ENCODE measurements around the gene CAV1. TPM values are rescaled to one million over a fixed set of nuclear protein-coding genes. Genes with fewer than 3 reads are reported as not detected.
A peak's percentile ranks its signal among the peaks of the same experiment; 100 is the strongest.

CAV1 gene
- total RNA-seq, 2 experiments from 2014 or later: 0.13 to 0.38 TPM

GRCh38 chr7:116526897-116527296 is 2.1 kb downstream of the CAV1 start:
- DNase-seq: no peak
- Mint-ChIP-seq H3K4me1 (peaks cover 25% of the 10 kb centered on the region), H3K4me3 (peak overlapping the region; percentile 75), H3K27ac (no peak overlapping the region), H3K27me3 (peaks cover 73% of the 10 kb centered on the region), H3K9me3 (no peaks in the 10 kb centered on the region), H3K36me3 (ENCODE audit: low read depth) (no peaks in the 10 kb centered on the region)
- ChIA-PET CTCF (interaction anchor here (0.7 to 3.0 kb wide), 25 partner anchors 12 to 393 kb away, joined by 3 to 16 read pairs (median 5); partner anchors contain the start of gene TES), POLR2A (interaction anchor here (1.2 kb wide), 1 partner anchor 317 kb away, joined by 3 read pairs; the partner anchor contains the start of gene TES)

- ChIA-PET CTCF (interaction anchor here (1.0 to 3.0 kb wide), 6 partner anchors 16 to 354 kb away, joined by 3 to 16 read pairs (median 4); no protein-coding TSS in a partner anchor), POLR2A (no interaction called here)
- Mint-ChIP-seq H3K36me3 (ENCODE audit: low read depth) (no peaks in the 10 kb centered on the region), H3K9me3 (no peaks in the 10 kb centered on the region), H3K27me3 (peaks cover 72% of the 10 kb centered on the region), H3K4me1 (peaks cover 25% of the 10 kb centered on the region), H3K4me3 (no peak overlapping the region), H3K27ac (no peak overlapping the region)
- no peak for DNase-seq
Observed at GRCh38 chr7:116527521-116527920, 2.7 kb downstream of the CAV1 start.

GRCh38 chr7:116528008-116528789 is 3.4 kb downstream of the CAV1 start:
- no peaks in the 10 kb centered on the region for H3K9me3 Mint-ChIP-seq
- no peak overlapping the region for H3K27ac Mint-ChIP-seq
- no peaks in the 10 kb centered on the region for H3K36me3 Mint-ChIP-seq (ENCODE audit: low read depth)
- ChIA-PET POLR2A (no interaction called here), CTCF (interaction anchor here (1.1 to 3.0 kb wide), 2 partner anchors 26 to 355 kb away, joined by 3 to 16 read pairs; no protein-coding TSS in a partner anchor)
- no peak for DNase-seq
- peaks cover 69% of the 10 kb centered on the region for H3K27me3 Mint-ChIP-seq
- H3K4me3 Mint-ChIP-seq: no peak overlapping the region
- H3K4me1 Mint-ChIP-seq: peaks cover 25% of the 10 kb centered on the region

GRCh38 chr7:116529250-116529649 is 4.4 kb downstream of the CAV1 start:
- Mint-ChIP-seq H3K27me3 (peaks cover 58% of the 10 kb centered on the region), H3K36me3 (ENCODE audit: low read depth) (no peaks in the 10 kb centered on the region), H3K27ac (no peak overlapping the region), H3K4me1 (peaks cover 23% of the 10 kb centered on the region), H3K9me3 (no peaks in the 10 kb centered on the region), H3K4me3 (no peak overlapping the region)
- POLR2A ChIA-PET: no interaction called here
- no peak for DNase-seq
- CTCF ChIA-PET: no interaction called here

GRCh38 chr7:116530107-116530820 is 5.4 kb downstream of the CAV1 start:
- CTCF ChIA-PET: no interaction called here
- POLR2A ChIA-PET: no interaction called here
- Mint-ChIP-seq H3K4me3 (no peak overlapping the region), H3K36me3 (ENCODE audit: low read depth) (no peaks in the 10 kb centered on the region), H3K4me1 (peaks cover 14% of the 10 kb centered on the region), H3K9me3 (no peaks in the 10 kb centered on the region), H3K27me3 (peaks cover 49% of the 10 kb centered on the region), H3K27ac (no peak overlapping the region)
- no peak for DNase-seq

GRCh38 chr7:116532102-116532688 is 7.4 kb downstream of the CAV1 start:
- Mint-ChIP-seq H3K4me3 (no peak overlapping the region), H3K27me3 (peaks cover 32% of the 10 kb centered on the region), H3K27ac (no peak overlapping the region), H3K4me1 (no peaks in the 10 kb centered on the region), H3K9me3 (no peaks in the 10 kb centered on the region), H3K36me3 (ENCODE audit: low read depth) (no peaks in the 10 kb centered on the region)
- POLR2A ChIA-PET: no interaction called here
- CTCF ChIA-PET: no interaction called here
- DNase-seq: no peak

GRCh38 chr7:116534790-116535189 is 10.0 kb downstream of the CAV1 start:
- DNase-seq: no peak
- CTCF ChIA-PET: no interaction called here
- Mint-ChIP-seq H3K36me3 (ENCODE audit: low read depth) (no peaks in the 10 kb centered on the region), H3K4me3 (no peak overlapping the region), H3K27ac (no peak overlapping the region), H3K4me1 (no peaks in the 10 kb centered on the region), H3K9me3 (no peaks in the 10 kb centered on the region), H3K27me3 (peaks cover 22% of the 10 kb centered on the region)
- POLR2A ChIA-PET: no interaction called here

GRCh38 chr7:116535416-116535815 is 10.6 kb downstream of the CAV1 start:
- Mint-ChIP-seq H3K36me3 (ENCODE audit: low read depth) (no peaks in the 10 kb centered on the region), H3K4me3 (no peak overlapping the region), H3K27ac (no peak overlapping the region), H3K27me3 (peaks cover 20% of the 10 kb centered on the region), H3K9me3 (no peaks in the 10 kb centered on the region), H3K4me1 (no peaks in the 10 kb centered on the region)
- no peak for DNase-seq
- ChIA-PET POLR2A (no interaction called here), CTCF (interaction anchor here (1.1 kb wide), 1 partner anchor 9 kb away, joined by 3 read pairs; no protein-coding TSS in a partner anchor)

GRCh38 chr7:116538138-116538537 is 13.3 kb downstream of the CAV1 start:
- Mint-ChIP-seq H3K27me3 (peaks cover 10% of the 10 kb centered on the region), H3K27ac (no peak overlapping the region), H3K4me1 (no peaks in the 10 kb centered on the region), H3K9me3 (no peaks in the 10 kb centered on the region), H3K36me3 (ENCODE audit: low read depth) (no peaks in the 10 kb centered on the region), H3K4me3 (no peak overlapping the region)
- no peak for DNase-seq
- POLR2A ChIA-PET: no interaction called here
- CTCF ChIA-PET: interaction anchor here (1.6 to 1.9 kb wide), 2 partner anchors 12 to 53 kb away, joined by 3 to 5 read pairs; no protein-coding TSS in a partner anchor

- no peak for DNase-seq
- H3K27me3 Mint-ChIP-seq: peaks cover 12% of the 10 kb centered on the region
- no peak overlapping the region for H3K4me3 Mint-ChIP-seq
- H3K9me3 Mint-ChIP-seq: no peaks in the 10 kb centered on the region
- H3K36me3 Mint-ChIP-seq (ENCODE audit: low read depth): no peaks in the 10 kb centered on the region
- no peak overlapping the region for H3K27ac Mint-ChIP-seq
- ChIA-PET CTCF (no interaction called here), POLR2A (no interaction called here)
- no peaks in the 10 kb centered on the region for H3K4me1 Mint-ChIP-seq
Observed at GRCh38 chr7:116539879-116540278, 15.0 kb downstream of the CAV1 start.

- H3K4me1 Mint-ChIP-seq: no peaks in the 10 kb centered on the region
- H3K36me3 Mint-ChIP-seq (ENCODE audit: low read depth): no peaks in the 10 kb centered on the region
- no peak overlapping the region for H3K27ac Mint-ChIP-seq
- peaks cover 15% of the 10 kb centered on the region for H3K27me3 Mint-ChIP-seq
- DNase-seq: no peak
- no peak overlapping the region for H3K4me3 Mint-ChIP-seq
- ChIA-PET CTCF (no interaction called here), POLR2A (no interaction called here)
- H3K9me3 Mint-ChIP-seq: no peaks in the 10 kb centered on the region
Observed at GRCh38 chr7:116540743-116541142, 15.9 kb downstream of the CAV1 start.

- Mint-ChIP-seq H3K4me1 (no peaks in the 10 kb centered on the region), H3K4me3 (no peak overlapping the region)
- CTCF ChIA-PET: interaction anchor here (1.1 kb wide), 1 partner anchor 16 kb away, joined by 3 read pairs; no protein-coding TSS in a partner anchor
Observed at GRCh38 chr7:116541951-116542350, 17.1 kb downstream of the CAV1 start.

GRCh38 chr7:116542618-116543017 is 17.8 kb downstream of the CAV1 start:
- H3K4me3 Mint-ChIP-seq: no peak overlapping the region
- POLR2A ChIA-PET: no interaction called here
- H3K36me3 Mint-ChIP-seq (ENCODE audit: low read depth): no peaks in the 10 kb centered on the region
- no peak overlapping the region for H3K27ac Mint-ChIP-seq
- no peak for DNase-seq
- H3K27me3 Mint-ChIP-seq: peaks cover 15% of the 10 kb centered on the region
- CTCF ChIA-PET: interaction anchor here (1.1 kb wide), 1 partner anchor 16 kb away, joined by 3 read pairs; no protein-coding TSS in a partner anchor
- no peaks in the 10 kb centered on the region for H3K4me1 Mint-ChIP-seq
- H3K9me3 Mint-ChIP-seq: no peaks in the 10 kb centered on the region

More at GRCh38 chr7:116541951-116542350, 17.1 kb downstream of the CAV1 start:
- Mint-ChIP-seq H3K27me3 (peaks cover 15% of the 10 kb centered on the region), H3K9me3 (no peaks in the 10 kb centered on the region), H3K36me3 (ENCODE audit: low read depth) (no peaks in the 10 kb centered on the region), H3K27ac (no peak overlapping the region)
- POLR2A ChIA-PET: no interaction called here
- no peak for DNase-seq

Data from activated CD4-positive, alpha-beta memory T cell treated with anti-CD3 and anti-CD28 coated beads, Interleukin-2, amount 10 ng/mL, durations not matched to agents 7 days and 5 days (primary cell).